Fibroblast of skin of scalp (primary cell): ENCODE measurements around the gene PSME4.
A peak's percentile ranks its signal among the peaks of the same experiment; 100 is the strongest.
"Not testable (repeated sequence)": the region's sequence is repeated elsewhere in the genome, so short reads cannot be mapped to it uniquely, and the experiment has no call there.

Experiments
- DNase-seq: peaks from one replicate; pipeline ENCODE4 v3.0.0-alpha.2; 2013

PSME4 gene

GRCh38 chr2:53881360-53881759, 89.4 kb downstream of the PSME4 start:
- DNase-seq = no peak

DNA sequence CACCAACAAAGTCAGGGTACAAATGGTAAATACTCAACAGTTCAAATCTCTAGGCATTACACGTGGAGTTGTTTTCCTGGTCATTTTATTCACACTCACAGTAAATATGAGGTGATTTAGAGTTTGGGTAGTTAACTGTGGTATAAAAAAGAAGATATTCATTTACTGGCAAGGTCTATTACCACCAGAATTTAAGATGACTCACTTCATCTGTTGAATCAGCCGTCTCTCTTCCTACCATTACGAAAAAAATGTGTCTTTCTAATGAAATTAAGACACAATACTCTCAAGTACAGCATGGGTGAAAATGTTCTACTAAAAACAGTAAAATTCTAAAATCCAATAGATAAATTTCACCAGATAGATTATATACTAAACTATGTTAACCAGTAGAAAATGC, 90.0 kb downstream of the PSME4 start:
- DNase-seq = peak; percentile 65

DNA sequence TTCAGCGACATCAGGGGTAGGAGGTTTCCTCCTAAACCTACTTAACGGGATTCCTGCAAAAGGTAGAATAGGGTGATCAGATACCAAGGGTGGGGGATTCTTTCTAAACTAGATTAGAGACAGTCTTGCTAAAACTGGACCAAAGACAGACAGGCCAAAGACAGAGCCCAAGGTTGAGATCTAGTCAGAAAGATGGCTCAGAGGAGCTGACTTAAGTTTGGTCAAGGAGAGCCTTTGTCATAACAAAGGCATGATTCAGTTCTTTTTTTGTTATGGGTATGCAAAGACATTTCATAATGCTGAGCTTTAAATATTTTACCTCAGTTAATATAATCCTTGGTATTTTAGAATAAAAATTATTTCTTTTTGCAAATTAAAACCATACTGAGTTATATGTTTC, 93.2 kb downstream of the PSME4 start:
- peak; percentile 17 for DNase-seq

DNA sequence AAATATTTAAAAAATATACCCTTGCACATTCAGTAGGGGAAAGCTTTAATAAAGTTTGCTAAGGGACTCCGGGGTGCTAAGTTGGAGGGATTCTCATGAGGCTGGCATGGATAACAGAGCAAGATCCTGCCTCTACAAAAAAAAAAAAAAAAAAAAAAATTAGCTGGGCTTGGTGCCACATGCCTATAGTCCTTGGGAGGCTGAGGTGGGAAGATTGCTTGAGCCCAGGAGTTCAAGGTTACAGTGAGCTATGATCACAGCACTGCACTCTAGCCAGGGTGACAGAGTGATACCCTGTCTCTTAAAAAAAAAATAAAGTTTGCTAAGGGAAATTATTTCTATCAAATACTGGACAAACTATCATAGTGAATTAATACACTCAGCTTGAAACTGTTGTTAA, 93.7 kb downstream of the PSME4 start:
- DNase-seq = no peak

DNA sequence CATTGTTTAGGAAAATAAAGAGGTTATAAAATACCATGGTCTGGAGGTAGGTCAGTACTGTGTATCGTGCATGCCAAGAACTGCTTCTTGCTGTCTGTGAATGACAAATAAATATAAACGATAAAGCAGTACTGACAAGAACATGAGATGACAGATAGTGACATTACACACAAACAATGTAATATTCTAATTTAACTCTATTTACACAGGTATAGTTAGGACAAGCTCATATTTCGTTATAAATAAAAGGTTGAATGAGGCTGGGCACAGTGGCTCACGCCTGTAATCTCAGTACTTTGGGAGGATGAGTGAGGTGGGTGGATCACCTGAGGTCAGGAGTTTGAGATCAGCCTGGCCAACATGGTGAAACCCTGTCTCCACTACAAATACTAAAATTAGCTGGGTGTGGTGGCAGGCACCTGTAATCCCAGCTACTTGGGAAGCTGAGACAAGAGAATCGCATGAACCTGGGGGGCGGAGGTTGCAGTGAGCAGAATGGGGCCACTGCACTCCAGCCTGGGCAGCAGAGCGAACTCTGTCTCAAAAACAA, 96.3 kb downstream of the PSME4 start:
- DNase-seq = no peak

DNA sequence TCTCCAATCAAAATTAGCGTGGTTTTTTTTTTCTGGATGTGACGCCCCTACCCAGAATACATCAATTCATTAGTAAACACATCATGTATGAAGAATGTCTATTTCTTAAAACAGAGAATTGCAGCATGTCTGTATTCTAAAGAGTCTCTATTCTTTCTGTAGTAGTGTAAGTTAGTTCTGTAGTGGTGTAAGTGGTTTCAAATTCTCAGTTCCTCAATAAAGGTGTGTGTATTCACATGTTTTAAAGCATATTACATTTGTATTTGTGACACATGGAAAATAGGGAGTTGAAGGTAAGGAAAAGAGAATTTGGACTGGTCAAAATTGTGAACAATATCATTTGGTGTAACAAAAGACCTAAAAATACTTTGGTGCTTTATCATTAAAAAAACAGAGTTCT, 103.0 kb downstream of the PSME4 start:
- DNase-seq = no peak

DNA sequence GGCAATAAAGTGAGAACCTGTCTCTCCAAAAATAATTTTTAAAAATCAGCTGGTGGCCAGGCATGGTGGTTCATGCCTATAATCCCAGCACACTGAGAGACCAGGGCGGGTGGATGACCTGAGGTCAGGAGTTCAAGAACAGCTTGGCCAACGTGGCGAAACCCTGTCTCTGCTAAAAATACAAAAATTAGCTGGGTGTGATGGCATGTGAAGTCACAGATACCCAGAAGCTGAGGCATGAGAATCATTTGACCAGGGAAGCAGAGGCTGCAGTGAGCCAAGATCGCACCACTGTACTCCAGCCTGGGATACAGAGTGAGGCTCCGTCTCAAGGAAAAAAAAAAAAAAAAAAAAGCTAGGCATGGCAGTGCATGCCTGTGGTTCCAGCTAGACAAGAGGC, 103.6 kb downstream of the PSME4 start:
- no peak for DNase-seq

GRCh38 chr2:53865962-53866361, 104.8 kb downstream of the PSME4 start:
- no peak for DNase-seq

- DNase-seq = no peak
Observed at GRCh38 chr2:53865264-53865663, 105.5 kb downstream of the PSME4 start.

GRCh38 chr2:53863538-53864227, 107.1 kb downstream of the PSME4 start:
- DNase-seq = peak; percentile 9

GRCh38 chr2:53861824-53862223, 109.0 kb downstream of the PSME4 start:
- DNase-seq = no peak

GRCh38 chr2:53859206-53860181, 111.3 kb downstream of the PSME4 start, which contains the start of gene GPR75:
GPR75 (minus strand) TSS chr2:53859967; CDS start chr2:53854756, 5,211 bp downstream.
- DNase-seq = peak; percentile 7

DNA sequence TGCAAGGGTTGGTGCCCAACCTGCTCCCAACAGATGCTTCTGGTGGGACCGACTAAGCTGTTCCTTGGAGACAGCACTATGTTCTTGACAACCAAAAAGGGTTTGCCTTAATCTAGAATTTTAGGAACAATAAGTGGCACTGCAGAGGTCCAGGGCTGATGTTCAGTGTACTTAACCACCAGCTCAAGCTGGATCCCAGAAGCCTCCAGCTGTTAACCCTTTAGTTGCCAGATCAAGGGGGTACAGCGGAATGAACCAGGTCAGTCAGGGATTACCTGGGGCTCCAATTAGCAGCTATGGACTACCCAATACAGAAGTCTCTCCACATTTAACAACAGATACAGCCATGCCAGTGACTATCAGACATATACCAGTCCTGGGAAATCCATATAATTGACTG, 114.5 kb downstream of the PSME4 start:
- no peak for DNase-seq

DNA sequence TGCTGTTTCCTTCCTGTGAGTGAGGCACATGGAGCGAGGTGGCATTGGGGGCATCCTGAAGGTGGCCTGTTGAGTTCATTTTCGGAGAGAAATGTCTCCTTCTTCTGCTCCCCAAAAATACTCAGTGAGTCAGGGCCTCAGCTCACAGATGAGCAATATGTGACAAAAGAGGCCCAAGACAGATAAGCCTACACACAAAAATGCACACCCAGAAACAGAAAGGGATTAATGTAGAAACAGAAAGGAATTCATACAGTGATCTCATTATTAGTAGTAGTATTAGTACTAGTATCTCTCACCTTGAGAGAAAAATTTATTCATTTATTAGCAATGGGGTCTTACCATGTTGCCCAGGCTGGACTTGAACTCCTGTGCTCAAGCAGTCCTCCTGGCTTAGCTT, 116.1 kb downstream of the PSME4 start:
- DNase-seq = no peak

- DNase-seq = no peak
Observed at GRCh38 chr2:53852532-53852931, 118.3 kb downstream of the PSME4 start.

DNA sequence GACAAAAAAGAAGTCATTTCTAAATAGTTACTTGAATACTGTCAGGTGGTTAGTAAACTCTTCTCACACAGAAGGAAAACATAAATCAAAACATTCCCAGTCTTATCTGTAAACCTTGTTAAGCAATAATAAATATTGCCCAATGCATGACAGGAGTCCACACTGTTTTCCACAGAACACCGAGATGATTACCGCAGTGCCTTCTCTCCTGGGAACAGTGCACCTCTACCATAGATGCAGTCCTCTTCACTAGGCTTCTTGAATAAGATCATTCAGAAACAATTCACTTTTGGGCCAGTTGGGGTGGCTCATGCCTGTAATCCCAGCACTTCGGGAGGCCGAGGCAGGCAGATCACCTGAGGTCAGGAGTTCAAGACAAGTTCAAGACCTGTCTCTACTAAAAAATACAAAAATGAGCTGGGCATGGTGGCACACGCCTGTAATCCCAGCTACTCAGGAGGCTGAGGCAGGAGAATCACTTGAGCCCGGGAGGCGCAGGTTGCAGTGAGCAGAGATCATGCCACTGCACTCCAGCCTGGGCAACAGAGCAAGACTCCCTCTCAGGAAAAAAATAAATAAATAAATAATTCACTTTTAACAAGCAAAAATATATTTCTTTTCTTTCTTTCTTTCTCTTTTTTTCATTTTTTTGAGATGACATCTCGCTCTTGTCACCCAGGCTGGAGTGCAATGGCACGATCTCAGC, 119.6 kb downstream of the PSME4 start:
- not testable (repeated sequence) for DNase-seq

DNA sequence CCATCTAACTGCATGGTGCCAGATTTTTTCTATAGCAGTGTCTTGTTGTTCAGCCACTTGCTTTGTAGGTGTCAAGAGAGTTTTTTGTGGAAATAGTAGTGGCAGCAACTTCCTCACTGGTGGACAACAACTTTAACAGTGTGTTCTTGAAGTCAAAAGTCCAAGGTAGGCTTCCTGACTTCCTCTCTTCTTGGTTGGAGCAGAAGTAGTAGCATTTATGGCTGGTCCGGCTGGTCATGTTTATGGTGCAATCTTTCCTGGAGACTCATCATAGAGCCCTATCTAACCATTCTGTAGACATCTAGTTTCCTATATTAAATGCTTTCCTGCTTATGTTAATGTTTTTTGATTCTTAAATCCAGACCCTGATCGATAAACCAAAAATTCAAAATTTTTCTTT, 122.7 kb downstream of the PSME4 start:
- no peak for DNase-seq

DNA sequence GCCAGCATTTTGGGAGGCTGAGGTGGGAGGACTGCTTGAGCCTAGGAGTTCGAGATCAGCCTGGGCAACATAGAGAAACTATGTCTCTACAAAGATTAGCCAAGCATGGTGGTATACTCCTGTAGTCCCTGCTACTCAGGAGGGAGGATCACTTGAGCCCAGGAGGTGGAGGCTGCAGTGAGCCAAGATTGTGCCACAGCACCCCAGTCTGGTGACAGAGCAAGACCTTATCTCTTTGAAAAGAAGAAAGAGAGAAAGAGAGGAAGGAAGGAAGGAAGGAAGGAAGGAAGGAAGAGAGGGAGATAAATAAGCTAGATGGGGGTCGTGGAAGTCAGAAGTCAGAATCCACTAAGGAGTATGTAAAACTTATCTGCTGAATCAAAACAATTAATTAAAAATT, 127.2 kb downstream of the PSME4 start:
- no peak for DNase-seq

- no peak for DNase-seq
Observed at GRCh38 chr2:53842891-53843290, 127.9 kb downstream of the PSME4 start.

- not testable (repeated sequence) for DNase-seq
Observed at GRCh38 chr2:53841651-53842050, 129.1 kb downstream of the PSME4 start.

DNA sequence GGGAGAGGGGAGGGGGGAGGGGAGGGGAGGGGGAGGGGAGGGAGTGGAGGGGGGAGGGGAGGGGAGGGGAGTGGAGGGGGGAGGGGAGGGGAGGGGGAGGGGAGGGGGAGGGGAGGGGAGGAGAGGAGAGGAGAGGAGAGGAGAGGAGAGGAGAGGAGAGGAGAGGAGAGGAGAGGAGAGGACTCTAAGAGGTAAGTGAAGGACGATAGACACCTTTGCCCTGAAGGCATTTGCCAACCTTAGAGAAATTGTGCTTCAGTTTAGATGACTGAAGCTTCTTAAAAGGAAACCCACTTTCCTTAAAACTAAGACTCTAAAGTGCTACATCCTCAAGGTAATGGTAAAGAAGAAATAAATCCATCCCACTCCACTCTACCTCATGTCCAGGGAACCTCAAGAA, 130.2 kb downstream of the PSME4 start:
- no peak for DNase-seq

DNA sequence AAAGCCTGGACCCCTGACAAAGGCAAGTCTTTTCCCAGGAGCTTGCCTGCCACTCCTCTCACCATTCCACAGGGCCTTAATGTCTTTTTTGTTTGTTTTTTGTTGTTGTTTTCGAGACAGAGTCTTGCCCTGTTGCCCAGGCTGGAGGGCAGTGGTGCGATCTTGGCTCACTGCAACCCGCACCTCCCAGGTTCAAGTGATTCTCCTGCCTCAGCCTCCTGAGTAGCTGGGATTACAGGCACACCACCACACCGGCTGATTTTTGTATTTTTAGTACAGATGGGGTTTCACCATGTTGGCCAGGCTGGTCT, 140.9 kb downstream of the PSME4 start:
- DNase-seq = not testable (repeated sequence)
